ENCODE results near the gene CNPY1.

- TF ChIP-seq CTCF (IDR thresholded peaks at IDR 0.05; ENCODE audit: borderline replicate concordance, extremely low read depth, low read length, poor library complexity, severe bottlenecking) (no peak), EZH2 (IDR thresholded peaks at IDR 0.05; ENCODE audit: borderline replicate concordance, low read depth, low read length, severe bottlenecking) (no peak)
Measured at GRCh38 chr7:155543011-155543876, 3.1 kb downstream of the CNPY1 start.

Measured in DND-41 (cell line).